Loucy (cell line): ENCODE measurements around the gene SPTB.

Experiments
- EZH2phosphoT487 ChIP-seq: fragments of 200-600 bp; IDR thresholded peaks from 2 replicates; pipeline ENCODE4 v1.6.1; 2018; ENCODE audit warnings: antibody characterized with exemption, mild to moderate bottlenecking, moderate library complexity, borderline replicate concordance
- TF ChIP-seq, protein P1 (sequence below): fragments of 200-600 bp; sonication (generic); conservative IDR thresholded peaks from 2 replicates; pipeline ENCODE4 v1.5.1; 2014; ENCODE audit warnings: mild to moderate bottlenecking, antibody characterized with exemption, low read length

DNA sequence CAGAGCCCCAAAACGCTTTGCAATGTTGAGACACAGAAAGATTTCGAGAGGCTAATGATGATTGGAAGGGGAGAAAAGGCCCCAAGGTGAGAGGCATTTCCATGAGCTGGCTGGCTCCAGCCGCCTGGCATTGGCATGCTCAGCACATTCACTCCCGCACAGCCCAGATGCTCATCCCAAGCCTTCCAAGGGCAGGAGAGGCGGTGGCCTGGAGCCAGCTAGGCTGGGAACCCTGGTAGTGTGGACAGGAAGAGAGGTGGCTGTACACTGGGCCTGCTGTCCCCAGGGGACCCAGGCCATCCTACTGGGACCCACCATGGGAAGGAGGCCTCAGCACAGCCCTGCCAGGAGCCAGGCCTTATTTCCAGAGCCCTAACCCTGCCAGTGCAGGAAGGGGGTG lies 72.2 kb downstream of the SPTB start:
- TF ChIP-seq, protein P1, sequence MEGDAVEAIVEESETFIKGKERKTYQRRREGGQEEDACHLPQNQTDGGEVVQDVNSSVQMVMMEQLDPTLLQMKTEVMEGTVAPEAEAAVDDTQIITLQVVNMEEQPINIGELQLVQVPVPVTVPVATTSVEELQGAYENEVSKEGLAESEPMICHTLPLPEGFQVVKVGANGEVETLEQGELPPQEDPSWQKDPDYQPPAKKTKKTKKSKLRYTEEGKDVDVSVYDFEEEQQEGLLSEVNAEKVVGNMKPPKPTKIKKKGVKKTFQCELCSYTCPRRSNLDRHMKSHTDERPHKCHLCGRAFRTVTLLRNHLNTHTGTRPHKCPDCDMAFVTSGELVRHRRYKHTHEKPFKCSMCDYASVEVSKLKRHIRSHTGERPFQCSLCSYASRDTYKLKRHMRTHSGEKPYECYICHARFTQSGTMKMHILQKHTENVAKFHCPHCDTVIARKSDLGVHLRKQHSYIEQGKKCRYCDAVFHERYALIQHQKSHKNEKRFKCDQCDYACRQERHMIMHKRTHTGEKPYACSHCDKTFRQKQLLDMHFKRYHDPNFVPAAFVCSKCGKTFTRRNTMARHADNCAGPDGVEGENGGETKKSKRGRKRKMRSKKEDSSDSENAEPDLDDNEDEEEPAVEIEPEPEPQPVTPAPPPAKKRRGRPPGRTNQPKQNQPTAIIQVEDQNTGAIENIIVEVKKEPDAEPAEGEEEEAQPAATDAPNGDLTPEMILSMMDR = no peak
- no peak for TF ChIP-seq EZH2phosphoT487
